Central memory CD4-positive, alpha-beta T cell (primary cell): ENCODE data around the gene SCAPER.

ENCODE experiments used
- DNase-seq: peaks from one replicate; pipeline ENCODE4 v3.0.0; 2022

SCAPER gene

GRCh38 chr15:76393614-76394013 lies 511.5 kb downstream of the SCAPER start:
- no peak for DNase-seq

- DNase-seq, result no peak
Measured at GRCh38 chr15:76391847-76392246, 513.3 kb downstream of the SCAPER start.

GRCh38 chr15:76391309-76391708 lies 513.8 kb downstream of the SCAPER start:
- no peak for DNase-seq

- no peak for DNase-seq
Measured at GRCh38 chr15:76390571-76390970, 514.6 kb downstream of the SCAPER start.

GRCh38 chr15:76386926-76387325 lies 518.2 kb downstream of the SCAPER start:
- no peak for DNase-seq

GRCh38 chr15:76386178-76386577 lies 519.0 kb downstream of the SCAPER start:
- DNase-seq, result no peak

- no peak for DNase-seq
Measured at GRCh38 chr15:76384409-76384808, 520.7 kb downstream of the SCAPER start.

- DNase-seq, result no peak
Measured at GRCh38 chr15:76382987-76383728, 522.0 kb downstream of the SCAPER start.

- DNase-seq, result no peak
Measured at GRCh38 chr15:76381366-76381765, 523.8 kb downstream of the SCAPER start.

- DNase-seq, result no peak
Measured at GRCh38 chr15:76380249-76380648, 524.9 kb downstream of the SCAPER start.

- no peak for DNase-seq
Measured at GRCh38 chr15:76378691-76379090, 526.4 kb downstream of the SCAPER start.

- no peak for DNase-seq
Measured at GRCh38 chr15:76377751-76378150, 527.4 kb downstream of the SCAPER start.

- DNase-seq, result no peak
Measured at GRCh38 chr15:76377217-76377616, 527.9 kb downstream of the SCAPER start.

GRCh38 chr15:76376816-76377215 lies 528.3 kb downstream of the SCAPER start:
- DNase-seq, result no peak

GRCh38 chr15:76376029-76376428 lies 529.1 kb downstream of the SCAPER start:
- no peak for DNase-seq

GRCh38 chr15:76368122-76368621 lies 537.0 kb downstream of the SCAPER start:
- no peak for DNase-seq

- DNase-seq, result no peak
Measured at GRCh38 chr15:76366714-76367113, 538.4 kb downstream of the SCAPER start.

- DNase-seq, result no peak
Measured at GRCh38 chr15:76363251-76363650, 541.9 kb downstream of the SCAPER start.

- DNase-seq, result no peak
Measured at GRCh38 chr15:76360416-76360815, 544.7 kb downstream of the SCAPER start.

GRCh38 chr15:76359152-76359551 lies 546.0 kb downstream of the SCAPER start:
- DNase-seq, result no peak

- no peak for DNase-seq
Measured at GRCh38 chr15:76358453-76358852, 546.7 kb downstream of the SCAPER start.

GRCh38 chr15:76354823-76355440 lies 550.2 kb downstream of the SCAPER start:
- no peak for DNase-seq

- DNase-seq, result no peak
Measured at GRCh38 chr15:76353903-76354302, 551.2 kb downstream of the SCAPER start.

- no peak for DNase-seq
Measured at GRCh38 chr15:76353023-76353577, 552.0 kb downstream of the SCAPER start.
